Thymus (tissue), 11 donors: Measurements from ENCODE around the gene HLA-DQA2. TPM values are rescaled to one million over a fixed set of nuclear protein-coding genes. Genes with fewer than 3 reads are reported as not detected.
A peak's percentile ranks its signal among the peaks of the same experiment; 100 is the strongest.
"Not testable (repeated sequence)": the region's sequence is repeated elsewhere in the genome, so short reads cannot be mapped to it uniquely, and the experiment has no call there.

Experiments used
- DNase-seq, 9 donors: peaks; one replicate each; pipeline ENCODE4 v3.0.0-alpha.2; 2013; ENCODE audit warnings: low spot score in 9 of 9, low read depth in 6 of 9, missing footprints in 1 of 9
- H3K27ac ChIP-seq, 2 donors: one replicate each; pipeline ENCODE4 v1.5.1; 2013; ENCODE audit warnings: control low read depth in 1 of 2, low read depth in 1 of 2, low read length in 1 of 2, mild to moderate bottlenecking in 1 of 2, moderate library complexity in 1 of 2
- H3K27me3 ChIP-seq, 2 donors: one replicate each; pipeline ENCODE4 v1.5.1; 2013; ENCODE audit warnings: low read length in 1 of 2; ENCODE audit not compliant: control insufficient read depth in 2 of 2, insufficient read depth in 1 of 2
- H3K36me3 ChIP-seq, 2 donors: one replicate each; pipeline ENCODE4 v1.5.1; 2013; ENCODE audit warnings: low read length in 1 of 2, mild to moderate bottlenecking in 1 of 2, moderate library complexity in 1 of 2; ENCODE audit not compliant: control insufficient read depth in 2 of 2, insufficient read depth in 2 of 2
- H3K4me1 ChIP-seq, 2 donors: one replicate each; pipeline ENCODE4 v1.5.1; 2013; ENCODE audit warnings: low read length in 2 of 2; ENCODE audit not compliant: control insufficient read depth in 2 of 2, insufficient read depth in 2 of 2
- H3K4me3 ChIP-seq, 2 donors: one replicate each; pipeline ENCODE4 v1.5.1; 2013; ENCODE audit warnings: low read length in 2 of 2, control low read depth in 1 of 2, mild to moderate bottlenecking in 1 of 2
- H3K9me3 ChIP-seq, 2 donors: one replicate each; pipeline ENCODE4 v1.5.1; 2013; ENCODE audit warnings: low read length in 1 of 2, mild to moderate bottlenecking in 1 of 2; ENCODE audit not compliant: control insufficient read depth in 2 of 2, insufficient read depth in 1 of 2
- WGBS: extraction: QIAGEN DNeasy Blood & Tissue Kit; methylation state at CpG from one replicate; pipeline ENCODE4 v1.1.7; 2013; 5-methylcytosine and 5-hydroxymethylcytosine counted together
- polyA plus RNA-seq: library from polyadenylated mRNA; stranded (reverse); fragments of 200-250 nt; gene quantifications from one replicate; pipeline ENCODE4 v1.2.3, GENCODE V29; 2013
- total RNA-seq: library from RNA; stranded (reverse); fragments of 120-200 nt; gene quantifications from one replicate; pipeline ENCODE4 v1.2.4, GENCODE V29; 2013
- donor health status: healthy.

Gene HLA-DQA2
- total and polyA plus RNA-seq, 2 donors, result 3.7 to 45.0 TPM

DNA sequence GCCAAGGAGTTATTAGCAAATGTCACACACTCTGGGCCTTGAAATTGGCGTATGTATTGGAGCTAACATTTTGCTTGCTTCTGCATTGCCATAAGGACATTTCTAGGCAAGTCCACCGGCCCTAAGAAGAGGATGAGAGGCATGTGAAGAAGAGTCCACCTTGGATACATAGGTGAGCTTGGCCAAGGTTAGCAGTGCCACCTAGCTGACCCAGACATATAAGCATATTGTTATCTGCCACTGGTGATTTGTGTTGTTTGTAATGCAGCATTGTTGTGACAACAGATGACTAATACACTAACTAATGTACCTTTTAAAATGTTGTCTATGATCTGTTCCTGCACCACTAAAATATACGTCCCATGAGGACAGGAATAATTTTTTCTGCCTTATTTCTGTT, 24.8 kb upstream of the HLA-DQA2 start:
- DNase-seq, result no peak
- H3K36me3 ChIP-seq, result no peaks in the 10 kb centered on the region
- no peaks in the 10 kb centered on the region for H3K4me1 ChIP-seq
- no peaks in the 10 kb centered on the region for H3K27me3 ChIP-seq
- H3K9me3 ChIP-seq, result no peaks in the 10 kb centered on the region
- WGBS, result 96% methylated on average over 3 of the region's 3 CpGs
- no peak overlapping the region for H3K4me3 ChIP-seq
- H3K27ac ChIP-seq, result no peak overlapping the region

DNA sequence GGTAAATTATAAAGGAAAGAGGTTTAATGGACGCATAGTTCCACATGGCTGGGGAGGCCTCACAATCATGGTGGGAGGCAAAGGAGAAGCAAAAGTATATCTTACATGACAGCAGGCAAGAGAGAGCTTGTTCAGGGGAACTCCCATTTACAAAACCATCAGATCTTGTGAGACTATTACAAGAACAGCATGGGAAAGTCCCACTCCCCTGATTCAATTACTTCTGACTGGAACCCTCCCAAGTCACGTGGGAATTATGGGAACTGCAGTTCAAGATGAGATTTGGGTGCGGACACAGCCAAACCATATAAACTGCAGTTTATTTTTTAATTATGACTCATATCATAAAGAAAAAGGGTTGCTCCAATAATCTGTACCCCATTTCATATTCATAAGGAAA, 22.3 kb upstream of the HLA-DQA2 start:
- H3K27ac ChIP-seq, result no peak overlapping the region
- no peaks in the 10 kb centered on the region for H3K36me3 ChIP-seq
- H3K9me3 ChIP-seq, result no peaks in the 10 kb centered on the region
- H3K4me3 ChIP-seq, result no peak overlapping the region
- no peaks in the 10 kb centered on the region for H3K27me3 ChIP-seq
- DNase-seq, result peak in 2 of 9 donors; percentile 4 to 8
- WGBS, result 88% methylated on average over 3 of the region's 3 CpGs
- no peaks in the 10 kb centered on the region for H3K4me1 ChIP-seq

DNA sequence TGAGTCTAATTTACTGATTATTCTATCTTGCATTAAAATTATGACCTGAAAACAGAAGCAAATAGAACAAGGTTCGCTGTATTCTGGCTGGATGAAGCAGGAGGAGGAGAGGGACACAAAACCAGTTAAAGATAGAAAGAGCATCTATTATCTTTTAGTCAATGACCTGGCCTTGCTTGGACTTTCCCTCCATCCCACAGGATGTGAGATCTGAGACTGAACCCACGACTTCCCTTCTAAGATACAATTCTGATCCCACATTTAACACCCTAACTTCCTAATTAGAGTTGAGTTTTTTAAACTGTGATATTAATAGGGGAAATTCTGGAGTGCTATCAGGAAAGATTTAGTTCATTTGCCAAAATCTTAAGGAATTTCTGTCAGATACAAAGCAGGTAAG, 3.1 kb upstream of the HLA-DQA2 start:
- Histone ChIP-seq H3K27ac (no peak overlapping the region), H3K27me3 (peaks cover 0 to 4% of the 10 kb centered on the region in 2 donors), H3K4me1 (no peaks in the 10 kb centered on the region), H3K36me3 (no peaks in the 10 kb centered on the region), H3K9me3 (no peaks in the 10 kb centered on the region), H3K4me3 (no peak overlapping the region)
- WGBS, result 57% methylated on average over 2 of the region's 2 CpGs
- DNase-seq, result no peak

DNA sequence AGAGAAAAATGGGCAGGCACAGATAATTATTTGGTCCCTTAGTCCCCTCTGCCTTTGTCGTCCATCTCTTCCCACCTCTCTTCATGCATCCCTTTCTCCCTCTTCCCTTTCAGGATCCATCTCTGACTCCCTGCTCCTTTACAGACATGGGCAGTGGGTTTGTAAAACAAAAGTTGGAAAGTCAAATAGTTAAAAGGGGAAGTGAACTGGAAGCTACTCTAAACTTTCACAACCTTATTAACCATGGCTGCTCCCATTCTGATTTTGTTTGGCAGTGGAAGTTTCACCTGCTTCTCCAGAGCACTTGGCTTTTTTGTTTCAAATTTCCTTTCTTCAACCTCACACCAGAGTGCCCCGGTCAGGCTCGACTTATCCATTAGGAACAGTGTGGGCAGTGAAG, 1.2 kb downstream of the HLA-DQA2 start:
- no peak for DNase-seq

DNA sequence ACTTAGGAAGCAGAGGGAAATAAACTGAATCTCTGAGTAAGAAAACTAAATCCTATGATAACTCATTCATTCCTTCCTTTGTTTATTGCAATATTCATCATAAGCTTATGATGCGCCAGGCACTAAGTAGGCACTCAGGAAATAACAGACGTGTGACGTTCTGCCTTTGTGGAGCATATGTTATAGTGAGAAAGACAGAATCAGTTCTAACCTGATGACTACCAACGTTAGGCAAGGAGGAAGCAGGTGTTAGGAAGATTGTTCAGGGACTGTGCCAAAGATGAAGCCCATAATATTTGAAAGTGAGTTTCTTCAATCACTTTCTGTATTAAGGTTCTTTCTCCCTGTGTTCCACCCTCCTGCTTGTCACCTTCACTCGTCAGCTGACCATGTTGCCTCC, 3.6 kb downstream of the HLA-DQA2 start:
- no peak overlapping the region for H3K27ac ChIP-seq
- H3K27me3 ChIP-seq, result peaks cover 0 to 8% of the 10 kb centered on the region in 2 donors
- H3K4me3 ChIP-seq, result no peak overlapping the region
- no peaks in the 10 kb centered on the region for H3K4me1 ChIP-seq
- no peaks in the 10 kb centered on the region for H3K36me3 ChIP-seq
- no peak for DNase-seq
- WGBS, result 19% methylated on average over 5 of the region's 5 CpGs
- no peaks in the 10 kb centered on the region for H3K9me3 ChIP-seq

More for the DNA sequence above, 1.2 kb downstream of the HLA-DQA2 start:
- no peak overlapping the region for H3K4me3 ChIP-seq
- H3K4me1 ChIP-seq, result no peaks in the 10 kb centered on the region
- no peaks in the 10 kb centered on the region for H3K36me3 ChIP-seq
- H3K9me3 ChIP-seq, result no peaks in the 10 kb centered on the region
- H3K27ac ChIP-seq, result no peak overlapping the region
- WGBS, result 95% methylated on average over 3 of the region's 3 CpGs
- peaks cover 0 to 7% of the 10 kb centered on the region in 2 donors for H3K27me3 ChIP-seq

DNA sequence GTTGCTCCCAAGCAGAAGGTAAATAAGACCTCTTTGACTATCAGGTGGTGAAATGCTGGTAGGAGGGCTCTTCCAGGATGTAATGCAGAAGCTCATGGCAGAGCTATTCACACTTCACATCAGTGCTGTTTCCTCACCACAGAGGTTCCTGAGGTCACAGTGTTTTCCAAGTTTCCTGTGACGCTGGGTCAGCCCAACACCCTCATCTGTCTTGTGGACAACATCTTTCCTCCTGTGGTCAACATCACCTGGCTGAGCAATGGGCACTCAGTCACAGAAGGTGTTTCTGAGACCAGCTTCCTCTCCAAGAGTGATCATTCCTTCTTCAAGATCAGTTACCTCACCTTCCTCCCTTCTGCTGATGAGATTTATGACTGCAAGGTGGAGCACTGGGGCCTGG, 4.5 kb downstream of the HLA-DQA2 start:
- not testable (repeated sequence) for H3K36me3 ChIP-seq, DNase-seq, H3K27ac ChIP-seq, H3K27me3 ChIP-seq, H3K4me1 ChIP-seq, H3K9me3 ChIP-seq, H3K4me3 ChIP-seq
- 74% methylated on average over 1 of the region's 1 CpG for WGBS

DNA sequence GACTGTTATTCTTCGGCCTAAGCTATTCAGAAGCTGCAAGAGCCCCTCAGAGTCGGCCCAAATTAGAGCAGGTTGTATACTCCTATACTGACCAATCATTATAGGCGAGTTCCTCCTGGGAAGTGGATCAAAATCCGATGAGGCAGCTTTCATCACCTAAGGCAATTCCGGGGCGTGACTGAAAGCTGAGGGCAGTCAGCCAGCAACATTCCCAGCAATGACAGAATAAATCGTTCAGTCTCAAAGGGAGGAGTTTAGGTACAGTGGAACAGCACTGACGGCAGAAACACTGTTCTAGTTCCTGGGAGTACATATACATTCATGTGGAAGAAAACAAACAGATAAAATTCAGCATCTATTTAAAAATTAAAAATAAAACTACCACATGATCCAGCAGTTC, 11.4 kb downstream of the HLA-DQA2 start:
- WGBS, result 77% methylated on average over 8 of the region's 8 CpGs
- DNase-seq, result no peak
- no peaks in the 10 kb centered on the region for H3K9me3 ChIP-seq
- H3K4me3 ChIP-seq, result no peak overlapping the region
- no peak overlapping the region for H3K27ac ChIP-seq
- H3K27me3 ChIP-seq, result peaks cover 0 to 2% of the 10 kb centered on the region in 2 donors
- no peaks in the 10 kb centered on the region for H3K36me3 ChIP-seq
- H3K4me1 ChIP-seq, result no peaks in the 10 kb centered on the region

DNA sequence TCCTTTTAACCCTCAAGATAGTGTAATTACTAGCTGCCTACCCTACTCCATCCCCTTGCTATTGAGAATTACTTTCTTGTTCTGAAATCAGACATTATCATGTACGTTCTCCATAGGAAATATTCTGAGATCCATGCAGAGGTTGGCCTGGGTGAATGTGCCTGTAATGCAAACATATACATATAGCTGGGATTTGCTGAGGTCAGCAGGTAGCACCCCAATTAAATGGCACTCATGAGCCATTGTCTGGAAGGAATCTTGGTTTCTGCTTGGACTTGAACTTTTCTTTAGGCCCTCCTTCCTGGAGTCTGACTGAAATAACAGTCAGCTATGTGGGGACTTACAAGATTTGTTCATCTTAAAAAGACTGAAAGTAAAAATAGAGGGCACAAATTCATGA, 18.5 kb downstream of the HLA-DQA2 start:
- no peak overlapping the region for H3K27ac ChIP-seq
- H3K36me3 ChIP-seq, result no peaks in the 10 kb centered on the region
- no peak overlapping the region for H3K4me3 ChIP-seq
- H3K4me1 ChIP-seq, result no peaks in the 10 kb centered on the region
- H3K9me3 ChIP-seq, result no peaks in the 10 kb centered on the region
- no peak for DNase-seq
- 87% methylated on average over 1 of the region's 1 CpG for WGBS
- H3K27me3 ChIP-seq, result peaks cover 2 to 24% of the 10 kb centered on the region in 2 donors

DNA sequence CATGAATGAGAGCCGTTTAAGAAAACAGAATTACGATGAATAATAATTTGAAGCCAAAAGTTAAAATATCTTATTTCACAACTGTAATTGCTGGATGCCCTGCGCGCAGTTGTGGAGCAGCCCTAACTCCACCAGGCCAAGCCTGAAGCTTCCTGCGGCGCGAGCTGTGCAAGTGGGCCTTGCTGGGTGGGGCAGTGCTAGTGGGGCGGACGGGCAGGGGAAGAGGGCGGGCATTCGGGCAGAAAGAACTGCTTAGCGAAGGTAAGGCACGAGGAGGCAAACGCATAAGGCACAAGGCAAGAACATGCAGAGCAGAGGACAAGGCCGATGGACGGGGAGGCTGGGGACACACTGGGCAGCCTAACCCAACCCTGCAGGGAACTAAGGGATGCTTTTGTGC, 19.9 kb downstream of the HLA-DQA2 start:
- Histone ChIP-seq H3K9me3 (no peaks in the 10 kb centered on the region), H3K27me3 (peaks cover 2 to 27% of the 10 kb centered on the region in 2 donors), H3K4me1 (no peaks in the 10 kb centered on the region), H3K27ac (no peak overlapping the region), H3K36me3 (no peaks in the 10 kb centered on the region), H3K4me3 (no peak overlapping the region)
- DNase-seq, result no peak
- WGBS, result 96% methylated on average over 16 of the region's 16 CpGs

DNA sequence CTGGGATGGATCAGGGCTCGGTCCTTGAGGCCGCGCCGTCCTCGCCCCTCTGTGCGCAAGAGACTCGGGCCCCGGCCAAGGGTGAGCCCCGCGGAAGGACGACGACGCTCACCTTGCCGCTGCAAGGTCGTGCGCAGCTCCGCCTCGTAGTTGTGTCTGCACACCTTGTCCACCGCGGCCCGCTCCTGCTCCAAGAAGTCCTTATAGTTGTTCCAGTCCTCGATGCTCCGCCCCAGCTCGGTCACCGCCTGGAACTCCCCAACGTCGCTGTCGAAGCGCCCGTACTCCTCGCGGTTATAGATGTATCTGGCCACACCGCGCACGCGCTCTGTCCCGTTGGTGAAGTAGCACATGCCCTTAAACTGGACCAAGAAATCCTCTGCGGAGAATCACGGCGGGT, 20.4 kb downstream of the HLA-DQA2 start:
- Histone ChIP-seq H3K4me3 (no peak overlapping the region), H3K9me3 (no peaks in the 10 kb centered on the region), H3K27me3 (peaks cover 2 to 27% of the 10 kb centered on the region in 2 donors), H3K27ac (no peak overlapping the region), H3K4me1 (no peaks in the 10 kb centered on the region), H3K36me3 (no peaks in the 10 kb centered on the region)
- WGBS, result 73% methylated on average over 40 of the region's 40 CpGs
- DNase-seq, result no peak
